ENCODE data around the gene A2M.

Gene A2M

DNA sequence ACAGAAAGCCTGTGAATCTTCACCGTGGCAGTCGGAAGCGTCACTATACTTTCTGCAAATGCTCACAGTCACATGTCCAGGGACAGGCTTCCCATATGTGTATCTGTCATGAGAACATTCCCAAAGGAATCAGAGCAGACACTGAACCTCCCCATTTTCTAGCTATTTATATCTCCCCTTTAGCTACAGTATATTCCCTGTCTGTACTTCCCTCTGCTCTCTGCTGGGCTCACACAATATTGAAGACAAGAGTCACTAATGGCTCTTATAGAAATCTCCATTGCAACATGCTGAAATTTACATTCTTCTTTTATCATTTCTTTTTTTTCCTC lies 8.2 kb downstream of the A2M start:
- TF ChIP-seq, protein P1, sequence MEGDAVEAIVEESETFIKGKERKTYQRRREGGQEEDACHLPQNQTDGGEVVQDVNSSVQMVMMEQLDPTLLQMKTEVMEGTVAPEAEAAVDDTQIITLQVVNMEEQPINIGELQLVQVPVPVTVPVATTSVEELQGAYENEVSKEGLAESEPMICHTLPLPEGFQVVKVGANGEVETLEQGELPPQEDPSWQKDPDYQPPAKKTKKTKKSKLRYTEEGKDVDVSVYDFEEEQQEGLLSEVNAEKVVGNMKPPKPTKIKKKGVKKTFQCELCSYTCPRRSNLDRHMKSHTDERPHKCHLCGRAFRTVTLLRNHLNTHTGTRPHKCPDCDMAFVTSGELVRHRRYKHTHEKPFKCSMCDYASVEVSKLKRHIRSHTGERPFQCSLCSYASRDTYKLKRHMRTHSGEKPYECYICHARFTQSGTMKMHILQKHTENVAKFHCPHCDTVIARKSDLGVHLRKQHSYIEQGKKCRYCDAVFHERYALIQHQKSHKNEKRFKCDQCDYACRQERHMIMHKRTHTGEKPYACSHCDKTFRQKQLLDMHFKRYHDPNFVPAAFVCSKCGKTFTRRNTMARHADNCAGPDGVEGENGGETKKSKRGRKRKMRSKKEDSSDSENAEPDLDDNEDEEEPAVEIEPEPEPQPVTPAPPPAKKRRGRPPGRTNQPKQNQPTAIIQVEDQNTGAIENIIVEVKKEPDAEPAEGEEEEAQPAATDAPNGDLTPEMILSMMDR (IDR thresholded peaks at IDR 0.05; ENCODE audit: extremely low read depth, insufficient read depth, missing control alignments), result no peak
- in situ Hi-C loops (cut with MboI; ENCODE audit: low pct_unique_long_range_greater_than_20kb, low sequenced_read_pairs, unreplicated experiment), result no loop called here

DNA sequence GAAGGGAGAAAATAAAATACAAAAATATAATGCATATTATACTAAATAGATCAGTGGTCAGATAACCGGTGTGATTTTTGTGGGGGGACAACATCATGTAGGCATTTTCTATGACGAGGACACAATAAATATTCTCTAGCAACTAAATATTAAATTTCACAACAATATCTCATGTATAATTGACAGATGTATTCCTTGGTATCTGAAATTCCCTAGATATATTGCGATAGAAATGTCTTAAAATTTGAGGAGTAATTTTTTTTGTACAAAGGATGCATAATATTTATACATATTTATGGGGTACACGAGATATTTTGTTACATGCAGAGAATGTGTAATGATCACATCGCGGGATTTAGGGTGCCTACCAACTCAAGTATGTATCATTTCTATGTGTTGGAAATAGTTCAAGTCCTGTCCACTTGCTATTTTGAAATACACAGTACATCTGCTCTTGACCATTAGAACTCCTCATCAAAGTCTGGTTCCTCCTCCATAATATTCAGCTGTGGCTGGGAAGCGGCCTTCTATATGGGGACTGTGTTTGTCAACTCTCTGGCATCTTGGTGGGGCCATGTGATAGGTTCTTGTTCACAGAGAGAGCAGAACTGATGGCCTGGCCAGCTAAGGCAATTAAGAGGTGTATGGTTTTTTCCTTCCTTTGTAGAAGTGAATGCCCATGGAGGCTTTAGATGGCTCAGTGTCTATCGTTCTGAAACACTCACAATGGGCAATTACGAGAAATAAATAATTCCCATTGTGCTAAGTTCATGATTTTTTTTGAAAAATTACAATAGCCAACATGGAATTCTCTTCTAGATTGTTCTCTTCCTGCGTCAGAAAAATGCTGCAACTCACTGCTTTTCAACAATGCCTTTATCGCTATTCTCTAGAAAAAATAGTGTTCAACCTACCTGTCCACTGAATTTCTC lies 8.8 kb downstream of the A2M start:
- DNase-seq (ENCODE audit: low spot score), result no peak
- TF ChIP-seq, protein P1 (IDR thresholded peaks at IDR 0.05; ENCODE audit: extremely low read depth, insufficient read depth, missing control alignments), result no peak
- in situ Hi-C loops (cut with MboI; ENCODE audit: low pct_unique_long_range_greater_than_20kb, low sequenced_read_pairs, unreplicated experiment), result no loop called here

More for the DNA sequence above, 8.2 kb downstream of the A2M start:
- DNase-seq (ENCODE audit: low spot score), result no peak

DNA sequence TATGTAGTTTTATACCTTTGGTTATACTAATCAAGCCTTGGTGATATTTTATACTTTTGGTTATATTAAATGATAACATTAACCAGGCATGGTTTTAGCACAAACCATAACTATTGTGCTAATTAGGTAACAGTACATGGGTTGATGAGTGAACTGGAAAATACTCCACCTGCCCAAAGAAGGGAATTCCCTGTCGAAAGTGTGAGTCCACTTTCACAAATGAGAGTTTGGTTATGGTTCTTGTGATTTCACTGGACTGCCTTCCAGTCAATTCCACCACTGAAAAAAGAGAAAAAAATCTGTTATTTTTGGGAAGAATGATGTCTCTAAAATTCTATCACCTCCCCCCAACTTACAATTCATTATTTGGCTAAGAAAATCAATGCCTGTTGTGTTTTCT lies 9.7 kb downstream of the A2M start:
- no peak for DNase-seq (ENCODE audit: low spot score)
- in situ Hi-C loops (cut with MboI; ENCODE audit: low pct_unique_long_range_greater_than_20kb, low sequenced_read_pairs, unreplicated experiment), result no loop called here
- TF ChIP-seq, protein P1 (IDR thresholded peaks at IDR 0.05; ENCODE audit: extremely low read depth, insufficient read depth, missing control alignments), result no peak

DNA sequence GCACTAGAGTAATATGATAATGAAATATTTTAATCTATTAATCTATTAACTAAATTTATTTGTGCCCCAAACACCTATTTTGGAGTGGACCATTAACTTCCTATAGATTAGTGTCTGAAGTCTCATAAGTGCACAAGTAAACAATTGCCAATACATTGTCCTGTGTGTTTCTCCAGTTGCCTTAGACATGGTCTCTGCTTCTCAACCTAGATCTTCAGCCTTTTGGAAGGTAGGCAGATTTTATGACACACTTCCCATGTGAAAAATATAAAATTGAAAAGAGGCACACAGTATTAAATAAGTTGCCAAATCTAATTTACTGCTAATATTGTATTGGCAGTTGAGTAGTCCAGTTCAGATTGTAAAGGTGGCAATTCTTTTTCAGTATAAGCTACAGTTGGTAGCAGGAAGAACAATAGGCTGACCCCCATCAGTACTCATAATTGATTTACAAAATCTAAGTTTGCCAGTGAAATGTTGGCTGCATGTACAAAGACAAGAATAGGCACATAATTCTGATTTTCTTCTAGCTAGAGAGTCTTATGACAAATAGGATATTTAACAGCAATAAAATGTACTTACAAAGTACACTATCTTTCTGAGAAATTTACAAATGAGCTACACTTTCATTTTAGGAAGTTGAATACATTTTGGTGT lies 10.8 kb downstream of the A2M start:
- in situ Hi-C loops (cut with MboI; ENCODE audit: low pct_unique_long_range_greater_than_20kb, low sequenced_read_pairs, unreplicated experiment), result no loop called here
- TF ChIP-seq, protein P1 (IDR thresholded peaks at IDR 0.05; ENCODE audit: extremely low read depth, insufficient read depth, missing control alignments), result no peak
- no peak for DNase-seq (ENCODE audit: low spot score)

DNA sequence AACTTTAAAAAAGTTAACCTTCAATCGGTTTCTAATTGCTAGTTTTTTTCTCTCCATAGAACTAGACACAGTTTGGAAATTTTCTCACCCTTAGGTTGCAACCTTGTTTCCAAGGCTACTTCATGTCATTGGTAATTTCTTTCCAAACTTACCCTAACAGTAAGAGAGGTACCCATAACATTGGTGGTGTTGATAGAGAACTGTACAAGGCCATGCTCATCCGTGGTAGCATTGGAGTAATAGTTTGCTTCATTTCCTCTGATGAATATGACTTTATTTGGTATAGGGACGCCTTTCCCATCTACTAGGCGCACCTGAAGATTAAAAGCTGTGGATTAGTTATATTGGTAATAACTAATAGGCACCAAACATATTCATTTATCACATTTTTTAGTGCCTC lies 11.6 kb downstream of the A2M start:
- DNase-seq (ENCODE audit: low spot score), result no peak
- TF ChIP-seq, protein P1 (IDR thresholded peaks at IDR 0.05; ENCODE audit: extremely low read depth, insufficient read depth, missing control alignments), result no peak
- in situ Hi-C loops (cut with MboI; ENCODE audit: low pct_unique_long_range_greater_than_20kb, low sequenced_read_pairs, unreplicated experiment), result no loop called here

DNA sequence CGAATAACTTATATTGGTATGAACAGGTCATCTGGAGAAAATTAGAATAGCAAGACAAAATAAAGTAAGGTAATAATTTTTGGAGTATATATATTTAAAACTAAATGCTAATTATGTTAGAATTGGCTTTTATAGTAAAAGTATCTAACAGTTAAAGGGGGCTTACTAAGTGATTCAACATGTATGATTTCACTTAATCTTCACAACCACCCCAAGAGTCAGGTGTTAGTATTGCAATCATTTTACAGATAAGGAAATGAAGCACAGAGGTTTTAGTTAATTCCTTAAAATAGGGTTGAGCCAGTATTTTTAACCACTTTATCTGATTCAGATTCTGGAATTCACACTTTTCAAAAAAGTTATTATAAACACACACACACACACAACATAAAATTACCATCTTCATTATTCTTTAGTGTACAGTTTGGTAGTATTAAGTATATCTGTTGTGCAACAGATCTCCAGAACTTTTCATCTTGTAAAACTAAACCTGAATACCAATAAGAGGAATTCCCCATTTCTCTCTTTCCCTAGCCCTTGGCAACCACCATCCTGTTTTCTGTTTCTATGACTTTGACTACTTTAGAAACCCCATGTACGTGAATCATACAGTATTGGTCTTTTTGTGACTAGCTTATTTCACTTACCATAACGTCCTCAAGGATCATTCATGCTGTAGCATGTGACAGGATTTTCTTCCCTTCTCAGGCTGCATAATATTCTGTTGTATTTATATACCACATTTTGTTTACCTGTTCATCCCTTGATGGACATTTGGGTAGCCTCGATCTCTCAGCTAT lies 12.5 kb downstream of the A2M start:
- DNase-seq (ENCODE audit: low spot score), result no peak
- in situ Hi-C loops (cut with MboI; ENCODE audit: low pct_unique_long_range_greater_than_20kb, low sequenced_read_pairs, unreplicated experiment), result no loop called here
- TF ChIP-seq, protein P1 (IDR thresholded peaks at IDR 0.05; ENCODE audit: extremely low read depth, insufficient read depth, missing control alignments), result no peak

Data from GM13977 (cell line).